ENCODE results near the gene NOTUM. TPM values are rescaled to one million over a fixed set of nuclear protein-coding genes. Genes with fewer than 3 reads are reported as not detected.

The NOTUM gene
- total and polyA plus RNA-seq, 8 donors, result 0.37 to 3.8 (median 0.58) TPM; not detected in 3

DNA sequence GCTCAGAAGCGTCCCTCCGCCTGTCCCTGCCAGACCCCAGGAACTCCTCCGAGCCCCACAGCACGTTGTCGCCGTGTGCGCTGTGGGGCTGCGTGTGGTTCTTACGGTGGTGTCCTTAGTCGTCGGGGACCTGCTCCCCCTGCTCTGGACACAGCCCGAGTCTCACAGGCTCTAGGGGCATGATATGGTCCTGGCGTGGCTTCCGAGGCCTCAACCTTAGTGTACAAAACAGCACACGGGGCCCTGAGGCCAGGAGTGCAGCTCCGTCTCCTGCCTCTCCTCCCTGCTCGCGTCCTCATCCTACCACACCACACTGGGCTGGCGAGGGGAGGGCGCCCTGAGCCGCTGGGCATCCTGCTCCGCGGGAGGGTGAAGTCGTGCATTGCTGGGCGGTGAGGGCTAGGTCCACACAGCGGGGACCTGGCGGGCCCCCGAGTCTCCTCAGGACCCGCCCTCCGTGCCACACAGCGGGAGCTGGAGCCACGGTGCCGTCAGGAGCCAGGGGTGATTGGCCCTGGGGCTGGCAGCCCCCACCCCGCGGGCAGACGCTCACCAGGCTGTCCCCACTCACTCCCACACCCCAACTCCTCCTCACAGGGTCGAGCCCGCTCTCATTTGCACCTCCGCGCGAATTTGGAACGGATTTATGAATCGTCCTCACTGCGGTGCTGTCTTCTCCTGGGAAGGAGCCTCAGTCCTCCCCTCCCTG, 32.3 kb downstream of the NOTUM start:
- intact Hi-C loops (cut with DNase I; ENCODE audit: low total_unique reads), result no loop called here
- H3K4me3 ChIP-seq, result peak overlapping the region; percentile 92 to 98 (median 94)

DNA sequence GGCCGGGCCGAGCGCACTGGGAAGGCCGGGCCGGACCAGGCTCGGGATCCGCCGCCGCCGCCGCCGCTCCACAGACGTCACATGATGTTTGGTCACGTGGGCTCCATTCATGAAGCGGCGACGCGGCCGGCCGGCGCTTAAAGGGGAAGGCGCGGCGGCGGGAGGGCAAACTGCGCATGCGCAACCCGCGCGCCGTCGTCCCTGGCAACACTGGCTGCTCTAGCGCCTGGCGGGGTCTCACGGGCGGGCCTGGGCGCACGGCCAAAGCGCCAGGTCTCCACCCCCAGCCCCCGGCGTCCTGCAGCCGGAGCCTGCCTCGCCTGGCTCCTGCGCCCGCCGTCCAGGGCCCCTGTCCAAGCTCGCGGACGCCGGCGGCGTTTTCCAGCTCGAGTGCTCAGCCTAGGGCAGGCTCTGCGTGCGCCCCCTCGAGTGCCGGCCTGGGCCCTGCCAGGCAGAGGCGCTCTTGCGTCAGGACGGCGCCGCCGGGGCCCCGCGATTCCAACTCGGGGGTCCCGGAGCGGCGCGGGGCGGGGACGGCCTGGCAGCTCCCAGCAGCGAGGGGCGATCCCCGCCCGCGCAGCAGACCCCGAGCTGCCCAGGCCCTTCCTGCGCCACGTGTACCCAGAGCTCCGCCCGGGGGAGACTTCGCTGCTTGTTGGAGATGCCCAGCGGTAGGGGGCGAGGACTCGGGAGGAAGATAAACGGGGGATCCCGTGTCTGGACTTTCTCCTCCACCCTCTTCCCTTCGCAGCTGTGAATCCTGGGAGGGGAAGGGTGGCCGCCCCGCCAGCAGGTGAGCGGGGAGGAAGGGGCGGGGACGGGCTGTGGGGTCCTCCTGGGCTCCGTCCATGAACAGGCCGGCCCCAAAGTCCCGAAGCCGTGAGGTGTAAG, 33.1 kb downstream of the NOTUM start, which contains the start of gene MAFG:
MAFG (minus strand) TSS at position 83 of the 891 bp plus-strand sequence. CDS start 4,550 bp downstream, outside the sequence.
- peaks cover 47 to 55% (median 52%) of the 10 kb centered on the region in 4 donors for H3K4me1 ChIP-seq

More for the DNA sequence above, 32.3 kb downstream of the NOTUM start:
- TF ChIP-seq POLR2A (IDR thresholded peaks at IDR 0.05) (no peak), EP300 (IDR thresholded peaks at IDR 0.05) (no peak), CTCF (IDR thresholded peaks at IDR 0.05) (no peak), POLR2AphosphoS5 (IDR thresholded peaks at IDR 0.05) (no peak)
- WGBS, 5 donors, result 23 to 46% (median 25%) methylated on average over 18 to 44 of the region's 44 CpGs
- peaks cover 0 to 39% (median 6%) of the 10 kb centered on the region in 3 donors for H3K27me3 ChIP-seq
- peaks cover 39 to 47% (median 44%) of the 10 kb centered on the region in 4 donors for H3K4me1 ChIP-seq
- H3K9me3 ChIP-seq, result no peaks in the 10 kb centered on the region
- no peaks in the 10 kb centered on the region for H3K36me3 ChIP-seq
- H3K27ac ChIP-seq, result peak overlapping the region in 2 of 5 donors; percentile 98 to 99
- DNase-seq, result peak in 1 of 2 donors; percentile 57

GRCh38 chr17:81927152-81927652, 33.8 kb downstream of the NOTUM start:
- Histone ChIP-seq H3K27ac (peak overlapping the region; percentile 93 to 99 (median 98)), H3K9me3 (no peaks in the 10 kb centered on the region), H3K36me3 (peaks cover 7 to 8% (median 8%) of the 10 kb centered on the region in 4 donors), H3K27me3 (peaks cover 0 to 35% (median 6%) of the 10 kb centered on the region in 3 donors), H3K4me3 (peak overlapping the region; percentile 92 to 98 (median 94)), H3K4me1 (peaks cover 53 to 62% (median 59%) of the 10 kb centered on the region in 4 donors)
- DNase-seq, result no peak
- no peak for TF ChIP-seq POLR2AphosphoS5 (IDR thresholded peaks at IDR 0.05)
- no peak for TF ChIP-seq CTCF (IDR thresholded peaks at IDR 0.05)
- no peak for TF ChIP-seq POLR2A (IDR thresholded peaks at IDR 0.05)
- TF ChIP-seq EP300 (IDR thresholded peaks at IDR 0.05), result no peak
- WGBS, 5 donors, result 0 to 1% (median 0%) methylated on average over 23 to 74 of the region's 78 CpGs; no CpG with 5 or more reads in 2 of the 5 donors
- intact Hi-C loops (cut with DNase I; ENCODE audit: low total_unique reads), result no loop called here

More for the DNA sequence above, 33.1 kb downstream of the NOTUM start, which contains the start of gene MAFG:
- DNase-seq, result peak; percentile 94 to 99
- Histone ChIP-seq H3K4me3 (peak within 1 kb of the TSS; percentile 92 to 98 (median 94)), H3K27me3 (peaks cover 0 to 39% (median 6%) of the 10 kb centered on the region in 3 donors), H3K36me3 (peaks cover under 1 to 1% (median under 1%) of the 10 kb centered on the region in 4 donors), H3K27ac (peak within 1 kb of the TSS; percentile 93 to 99 (median 98)), H3K9me3 (no peaks in the 10 kb centered on the region)
- WGBS, 5 donors, result 0 to 2% (median 0%) methylated on average over 5 to 98 of the region's 98 CpGs
- TF ChIP-seq POLR2A (IDR thresholded peaks at IDR 0.05) (no peak), CTCF (IDR thresholded peaks at IDR 0.05) (peak in 1 of 7 experiments; percentile 8), POLR2AphosphoS5 (IDR thresholded peaks at IDR 0.05) (peak in 2 of 3 donors; percentile 87 to 88), EP300 (IDR thresholded peaks at IDR 0.05) (no peak)
- intact Hi-C loops (cut with DNase I; ENCODE audit: low total_unique reads), result no loop called here
